Dedifferentiated amniotic fluid mesenchymal stem cell (primary cell): Measurements from ENCODE around the gene BOK.

Experiments used
- DNase-seq: peaks from one replicate; pipeline ENCODE4 v3.0.0-alpha.2; 2016; ENCODE audit errors: extremely low spot score

BOK gene

DNA sequence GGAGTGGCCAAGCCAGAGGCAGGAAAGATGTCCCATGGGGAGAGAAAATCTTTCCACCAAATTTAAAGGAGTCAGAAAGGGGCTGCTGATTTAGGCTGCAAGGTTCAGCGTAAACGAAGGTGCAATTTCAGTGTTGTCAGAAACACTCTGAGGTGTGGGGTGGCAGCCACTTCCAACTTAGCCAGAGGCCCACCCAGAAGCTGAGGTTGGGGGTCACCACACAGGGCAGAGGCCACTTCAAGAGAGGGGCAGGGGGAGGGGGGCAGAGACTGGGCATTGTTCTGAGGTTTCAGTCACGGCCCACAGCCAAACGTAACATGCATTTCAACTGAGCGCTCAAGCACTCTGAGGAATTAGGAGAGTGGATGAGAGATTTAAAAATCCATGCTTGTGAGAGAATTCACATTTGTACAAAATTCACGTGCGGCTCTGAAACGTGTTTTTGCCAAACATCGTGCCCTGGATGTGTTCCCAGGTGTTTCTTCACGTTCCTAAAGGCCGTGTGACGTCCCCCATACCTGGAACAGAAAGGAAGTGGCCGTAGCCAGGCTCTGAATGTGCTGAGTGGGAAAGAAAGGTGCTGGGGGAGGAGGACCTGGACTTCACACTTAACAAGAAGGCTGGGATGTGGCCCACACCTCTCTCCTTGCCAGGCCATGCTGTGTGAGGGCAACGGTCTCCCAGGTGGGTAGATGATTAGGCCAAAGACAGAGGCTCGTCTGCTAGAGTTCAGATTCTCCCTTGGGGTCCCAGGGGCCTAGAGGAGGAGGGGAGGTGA, 19.5 kb upstream of the BOK start:
- DNase-seq = no peak

DNA sequence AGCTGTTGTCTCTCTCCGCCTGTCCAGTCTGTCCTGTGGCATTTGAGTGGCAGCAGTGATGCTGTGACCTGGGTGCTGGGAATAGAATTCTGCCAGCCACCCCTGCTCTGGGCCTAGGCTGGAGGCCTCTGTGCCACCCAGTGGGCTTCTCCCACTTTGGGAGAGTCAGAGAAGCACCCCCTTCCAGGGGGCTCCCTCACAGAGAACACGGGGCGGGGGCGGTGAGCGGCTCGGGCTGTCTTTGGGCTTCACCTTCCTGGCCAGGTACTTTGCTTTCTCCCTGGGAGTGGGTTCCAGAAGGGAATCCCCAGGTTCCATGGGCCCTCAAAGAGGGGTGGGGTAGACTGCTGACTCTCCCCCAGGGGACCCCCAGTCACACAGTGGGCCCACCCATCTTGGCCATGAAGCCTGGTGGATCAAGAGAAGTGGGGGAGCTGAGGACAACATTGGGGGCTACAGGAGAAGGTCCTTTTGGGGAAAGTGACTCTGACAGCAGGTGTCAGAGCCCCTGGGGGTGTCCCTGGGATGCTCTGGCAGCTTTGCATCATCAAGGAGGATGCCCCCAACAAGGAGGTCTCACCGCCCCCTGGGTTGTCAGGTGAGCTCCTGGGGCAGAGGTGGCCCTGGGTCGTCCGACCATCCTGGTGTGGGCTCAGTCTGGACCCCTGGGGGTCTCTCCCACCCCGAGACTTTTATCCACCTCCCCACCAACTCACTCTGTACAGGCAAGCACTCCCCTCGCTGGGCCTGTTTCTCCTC, 18.8 kb upstream of the BOK start:
- DNase-seq = no peak

DNA sequence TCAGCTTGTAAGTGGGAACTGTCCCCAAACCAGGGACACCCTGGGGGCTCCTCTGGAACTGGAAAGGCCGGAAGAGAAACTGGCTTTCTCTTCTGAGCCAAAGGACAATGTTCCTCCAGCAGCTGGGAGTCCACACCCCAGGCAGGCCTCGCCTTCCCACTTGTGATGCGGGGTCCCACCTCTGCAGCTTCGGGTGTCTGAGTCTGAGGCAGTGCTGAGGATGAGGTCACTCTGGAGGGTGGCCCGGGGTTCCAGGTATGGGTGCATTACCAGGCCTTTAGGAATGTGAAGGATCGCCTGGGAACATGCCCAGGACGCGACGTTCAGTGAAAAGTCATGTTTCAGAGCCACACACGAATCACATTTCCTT, 18.2 kb upstream of the BOK start:
- DNase-seq = no peak

DNA sequence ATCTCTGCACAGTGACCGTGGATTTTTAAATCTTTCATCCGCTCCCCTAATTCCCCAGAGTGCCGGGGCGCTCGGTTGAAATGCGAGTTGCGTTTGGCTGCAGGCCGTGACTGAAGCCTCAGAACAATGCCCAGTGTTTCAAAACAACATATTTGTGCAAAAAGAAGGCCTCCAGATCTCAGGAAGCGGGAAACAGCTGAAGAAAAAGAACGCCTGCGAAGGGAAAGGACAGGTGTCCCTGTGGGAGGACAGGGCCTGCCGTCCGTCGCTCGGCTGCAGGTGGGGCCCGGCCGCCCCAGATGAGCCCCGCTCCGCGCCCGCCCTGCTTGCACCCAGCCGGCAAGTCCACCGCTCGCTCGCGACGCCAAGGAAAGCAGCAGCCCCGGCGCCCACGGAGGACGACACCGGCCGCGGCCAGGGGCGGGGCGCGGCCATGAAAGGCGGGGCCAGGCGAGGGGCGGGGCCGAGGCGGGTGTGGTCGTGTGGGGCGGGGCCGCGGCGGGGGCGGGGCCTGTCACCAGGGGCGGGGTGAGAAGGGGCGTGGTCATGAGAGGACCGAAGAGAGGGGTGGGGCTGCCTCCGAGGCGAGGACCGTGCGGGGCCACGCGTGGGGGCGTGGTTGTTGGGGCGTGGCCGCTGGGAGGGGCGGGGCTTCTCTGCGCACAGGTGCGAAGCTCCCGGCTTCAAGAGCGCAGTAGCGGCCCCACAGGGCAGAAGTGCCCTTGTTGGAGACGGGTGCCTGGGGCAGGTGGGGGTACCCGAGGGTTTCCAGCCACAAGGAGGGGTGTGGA, 17.6 kb upstream of the BOK start:
- no peak for DNase-seq

DNA sequence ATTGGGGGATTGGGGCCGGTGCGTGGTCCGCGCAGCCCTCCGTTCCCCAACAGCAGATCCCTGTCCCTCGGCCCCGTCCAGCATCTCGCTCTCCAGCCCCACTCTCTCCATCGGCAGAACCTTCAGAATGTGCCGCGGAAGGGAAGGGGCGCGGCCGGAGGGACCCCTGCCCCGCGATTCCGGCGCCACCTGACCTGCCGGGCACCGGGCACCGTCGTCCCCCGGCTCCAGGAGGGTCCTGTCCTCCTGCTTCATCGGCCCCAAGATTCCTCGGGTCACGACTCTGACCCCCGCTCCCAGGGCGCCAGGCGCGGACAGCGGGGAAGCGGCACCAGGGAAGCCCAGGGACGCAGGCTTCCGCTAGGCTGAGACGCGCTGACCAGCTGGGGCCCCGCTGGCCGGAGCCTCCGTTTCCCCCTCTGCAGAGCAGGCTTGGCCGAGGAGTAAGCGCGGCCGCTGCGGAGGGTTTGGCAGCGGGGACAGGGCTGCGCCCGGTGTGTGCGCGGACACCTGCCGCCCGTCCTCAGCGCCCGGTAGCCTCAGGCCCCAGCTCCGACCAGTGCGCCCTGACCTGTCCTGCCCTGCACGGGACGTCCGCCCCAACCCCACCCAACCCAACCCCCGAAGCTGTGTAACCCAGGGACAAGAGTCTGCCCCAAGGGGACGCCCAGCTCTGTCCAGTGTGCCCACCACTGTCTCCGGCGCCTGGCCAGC, 16.8 kb upstream of the BOK start:
- no peak for DNase-seq

DNA sequence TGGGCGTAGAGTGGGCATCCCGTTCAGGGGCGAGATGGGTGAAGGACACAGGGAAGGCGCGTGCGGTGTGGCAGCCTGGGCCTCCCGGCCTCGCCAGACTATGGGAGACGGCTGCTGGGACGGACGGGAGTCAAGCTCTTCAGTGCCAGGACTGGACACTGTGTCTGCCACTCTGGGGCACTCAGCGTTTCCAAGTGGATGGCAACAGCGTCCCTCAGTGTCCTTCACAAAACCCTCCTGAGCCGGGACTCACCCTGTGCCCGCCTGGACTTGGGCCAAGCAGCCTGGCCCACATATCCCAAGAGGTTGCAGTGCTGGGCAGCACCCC, 16.3 kb upstream of the BOK start:
- DNase-seq = no peak

DNA sequence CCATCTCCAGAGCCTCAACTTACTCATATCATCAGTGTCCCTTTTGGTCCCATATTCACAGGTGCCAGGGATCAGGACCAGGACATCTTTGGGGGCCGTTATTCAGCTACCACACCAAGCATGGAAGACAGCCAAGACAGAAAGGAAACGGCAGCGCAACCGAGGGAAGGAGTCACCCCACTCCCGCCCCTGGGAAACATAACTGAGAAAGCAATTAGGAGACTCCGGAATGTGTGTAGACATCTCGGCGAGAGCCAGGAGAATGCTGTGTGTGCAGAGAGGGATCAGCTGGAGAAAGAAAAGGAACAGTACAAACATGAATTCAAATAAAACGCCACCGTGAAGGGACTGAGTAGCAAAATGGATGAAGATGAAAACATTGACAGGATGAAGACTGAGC, 13.4 kb upstream of the BOK start:
- no peak for DNase-seq

DNA sequence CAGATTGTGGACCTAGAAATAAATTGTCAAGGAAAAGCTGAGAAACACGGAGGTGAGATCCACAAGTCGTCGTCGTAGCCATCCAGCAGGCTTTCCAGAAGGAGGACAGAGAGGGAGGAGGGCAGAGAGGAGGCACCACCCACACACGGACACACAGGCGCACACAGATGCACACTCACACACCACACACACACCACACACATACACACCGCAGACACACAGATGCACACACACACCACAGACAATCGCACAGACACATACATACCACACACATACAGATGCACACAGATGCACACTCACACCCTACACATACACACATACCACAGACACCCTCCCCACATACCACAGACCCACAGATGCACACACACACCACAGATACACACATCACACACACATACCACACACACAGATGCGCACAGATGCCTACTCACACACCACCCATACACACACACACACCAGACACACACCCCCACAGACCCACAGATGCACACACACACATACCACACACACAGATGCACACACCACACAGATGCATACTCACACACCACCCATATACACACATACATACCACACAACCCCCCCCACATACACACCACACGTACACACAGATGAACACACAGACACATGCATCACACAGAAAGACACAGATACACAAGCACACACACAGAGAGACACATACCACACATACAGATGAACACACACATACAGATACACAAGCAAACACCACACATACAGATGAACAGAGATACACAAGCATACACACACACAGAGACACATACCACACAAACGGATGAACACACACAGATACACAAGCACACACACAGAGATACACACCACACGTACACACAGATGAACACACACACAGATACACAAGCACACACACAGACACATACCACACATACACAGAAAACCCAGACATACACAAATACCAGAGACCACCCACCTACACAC, 12.7 kb upstream of the BOK start:
- no peak for DNase-seq

DNA sequence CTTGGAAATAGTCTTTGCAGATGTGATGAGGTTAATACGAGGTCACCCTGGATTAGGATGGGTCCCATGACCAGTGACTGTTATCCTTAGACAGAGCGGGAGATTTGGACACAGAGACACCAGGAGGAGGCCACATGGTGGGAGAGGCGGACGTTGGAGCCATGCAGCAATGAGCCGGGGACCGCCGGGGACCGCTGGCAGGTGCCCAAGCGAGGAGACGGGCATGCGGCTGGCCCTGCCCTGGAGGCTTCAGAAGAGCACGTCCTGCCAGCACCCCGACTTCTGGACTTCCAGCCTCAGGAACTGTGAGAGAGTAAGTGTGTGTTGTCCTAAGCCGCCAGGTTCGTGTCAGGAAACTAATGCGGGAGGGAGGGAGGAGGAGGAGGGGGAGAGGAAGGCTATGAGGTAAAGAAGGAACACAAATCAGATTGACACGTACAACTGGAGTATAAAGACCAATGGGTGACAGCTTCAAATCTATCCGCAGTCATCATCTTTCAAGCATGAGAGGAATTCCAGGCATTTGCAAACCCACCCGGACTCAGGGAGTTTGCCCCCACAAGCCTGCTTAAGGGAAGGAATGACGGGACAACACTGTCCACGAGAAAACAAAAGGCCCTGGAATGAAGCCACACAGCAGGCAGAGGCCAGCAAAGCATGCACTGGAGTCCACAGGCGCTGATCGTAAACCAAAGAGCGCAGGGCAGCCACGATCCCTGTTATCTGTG, 11.6 kb upstream of the BOK start:
- peak; percentile 71 for DNase-seq

DNA sequence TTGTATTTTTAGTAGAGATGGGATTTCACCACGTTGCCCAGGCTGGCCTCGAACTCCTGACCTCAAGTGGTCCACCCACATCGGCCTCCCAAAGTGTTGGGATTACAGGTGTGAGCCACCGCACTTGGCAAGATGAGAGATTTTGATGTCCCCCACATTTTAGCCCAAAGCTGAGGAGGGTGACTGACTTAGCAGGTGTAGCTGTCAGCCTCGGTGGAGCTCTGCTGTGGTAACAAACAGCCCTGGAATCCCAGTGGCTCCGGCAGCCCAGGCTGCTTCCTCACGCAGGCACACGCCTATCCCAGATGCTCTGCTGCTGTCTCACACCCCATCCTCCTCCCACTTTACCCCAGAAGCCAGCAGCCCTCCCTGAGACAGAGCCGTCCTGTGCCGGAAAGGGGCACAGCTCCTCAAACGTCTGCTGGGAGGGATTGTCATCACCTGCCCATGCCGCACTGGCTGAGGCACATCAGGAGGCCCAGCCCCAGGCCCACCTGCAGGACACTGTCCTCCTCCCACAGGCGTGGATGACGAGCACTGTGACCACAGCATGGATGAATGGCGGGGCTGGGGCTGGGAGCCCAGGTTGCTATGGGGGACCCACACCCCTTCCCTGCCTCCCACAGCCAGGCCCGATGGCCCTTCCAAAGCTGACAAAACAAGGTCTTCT, 10.6 kb upstream of the BOK start:
- DNase-seq = no peak

DNA sequence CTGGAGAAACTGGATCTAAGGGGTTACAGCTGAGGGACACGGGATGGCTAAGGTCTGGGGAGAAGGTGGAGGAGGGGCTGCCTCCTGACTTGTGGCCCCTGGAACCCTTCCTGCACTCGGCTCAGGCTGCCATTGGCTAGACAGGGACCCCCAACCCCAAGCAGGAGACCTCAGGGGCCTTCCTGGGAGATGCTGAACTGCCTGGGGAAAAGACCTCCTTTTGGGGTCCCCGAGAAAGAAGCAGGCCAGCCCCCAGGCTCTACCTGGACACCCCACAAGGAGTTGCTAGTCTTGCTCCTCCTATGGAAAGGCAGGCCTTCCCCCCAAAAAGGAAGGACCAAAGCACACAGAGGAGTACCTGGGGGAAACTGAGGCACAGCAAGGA, 10.1 kb upstream of the BOK start:
- no peak for DNase-seq

DNA sequence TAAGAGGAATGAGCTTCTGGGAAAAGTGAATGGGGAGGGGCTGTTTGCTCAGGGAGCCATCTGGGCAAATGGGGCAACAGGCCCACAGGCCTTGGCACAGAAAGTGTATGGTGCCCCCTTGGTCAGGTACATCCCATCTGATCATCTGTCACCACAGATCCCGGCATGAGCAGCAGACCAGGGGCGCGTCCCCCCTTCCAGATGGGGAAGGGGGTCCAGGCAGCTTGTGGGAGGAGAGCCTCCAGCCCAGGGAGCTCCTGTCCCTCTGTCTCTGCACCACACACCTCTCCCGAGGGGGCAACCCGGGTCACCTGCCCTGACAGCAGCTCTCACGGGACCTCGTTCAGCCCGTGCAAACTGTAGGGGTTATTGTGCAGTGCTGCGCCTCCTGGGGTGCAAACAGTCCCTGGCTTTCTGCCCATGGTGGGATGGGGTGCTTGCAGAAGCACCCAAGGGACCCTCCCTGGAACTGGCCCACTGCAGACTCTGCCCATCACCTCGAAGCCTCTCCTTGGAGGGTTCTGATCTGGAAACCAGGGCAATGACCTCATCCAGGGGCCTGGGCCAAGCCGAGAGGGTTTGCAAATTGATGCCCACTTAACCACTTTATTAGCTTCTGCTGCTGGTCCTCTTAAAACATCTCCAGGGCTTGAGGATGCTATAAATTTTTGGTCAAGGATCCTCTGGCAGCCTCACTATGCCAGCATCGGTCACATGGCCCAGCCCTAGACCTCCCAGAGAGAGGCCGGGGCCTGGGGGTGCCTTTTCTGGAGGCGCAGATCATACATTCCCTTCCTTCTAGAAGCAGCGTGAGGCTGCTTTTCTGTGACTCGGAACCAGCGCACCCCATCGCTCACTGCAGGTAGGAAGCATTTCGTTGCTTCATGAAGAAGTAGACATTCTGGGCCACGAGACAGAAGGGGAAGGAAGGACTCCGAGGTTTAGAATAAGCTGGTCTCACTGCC, 7.6 kb upstream of the BOK start:
- DNase-seq = no peak

DNA sequence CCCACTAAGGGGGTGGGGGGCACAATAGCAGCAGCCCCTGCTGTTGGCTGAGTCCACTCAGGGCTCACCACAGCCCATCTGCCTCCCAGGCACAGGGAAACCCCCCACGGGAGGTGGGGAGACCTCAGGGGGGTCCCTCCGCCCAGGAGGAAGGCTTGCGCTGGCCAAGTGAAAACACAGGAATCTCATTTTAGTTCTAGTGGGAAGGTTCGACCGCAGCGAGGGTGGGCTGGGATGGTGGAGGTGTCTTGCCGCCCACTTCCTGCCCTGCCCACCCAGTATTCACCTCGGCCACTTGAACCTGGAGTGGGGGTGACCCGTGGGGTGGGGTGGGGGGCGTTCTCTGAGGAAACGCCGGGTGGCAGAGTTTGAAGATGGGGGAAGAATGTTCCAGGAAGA, 6.9 kb upstream of the BOK start:
- DNase-seq = no peak

DNA sequence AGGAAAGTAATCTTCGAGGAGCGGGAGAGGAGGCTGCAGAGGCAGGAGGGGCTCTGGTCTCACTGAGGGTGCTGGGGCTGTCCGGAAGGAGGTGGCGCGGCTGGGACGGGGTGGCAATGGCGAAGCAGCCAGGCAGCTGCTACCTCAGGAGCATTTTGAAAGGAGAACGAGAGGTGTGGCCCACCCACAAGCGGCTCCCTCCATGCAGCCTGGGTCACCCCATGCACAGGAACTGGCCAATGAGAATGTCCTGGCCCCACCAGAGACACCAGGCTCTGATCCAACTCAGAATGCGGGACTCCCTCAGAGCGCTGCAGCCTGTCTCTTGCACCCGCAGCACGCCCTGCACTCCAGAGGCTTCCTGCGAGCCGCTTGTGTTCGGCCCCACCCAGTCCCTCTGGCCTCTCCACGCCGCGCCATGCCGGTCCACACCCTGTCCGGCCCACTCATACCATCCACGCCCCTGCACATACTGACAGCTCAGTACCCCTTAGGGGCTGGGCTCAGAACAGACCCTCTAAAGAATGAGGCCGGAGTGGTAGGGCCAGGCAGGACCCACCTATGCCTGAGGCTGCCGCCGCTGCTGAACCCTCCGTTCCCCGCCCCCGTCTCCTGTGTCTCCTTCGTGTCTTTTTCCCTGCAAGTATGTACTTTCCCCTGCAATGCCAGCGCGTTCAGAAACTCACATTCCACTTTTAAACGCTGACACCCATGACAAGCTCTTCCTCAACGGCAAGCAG, 6.4 kb upstream of the BOK start:
- no peak for DNase-seq

DNA sequence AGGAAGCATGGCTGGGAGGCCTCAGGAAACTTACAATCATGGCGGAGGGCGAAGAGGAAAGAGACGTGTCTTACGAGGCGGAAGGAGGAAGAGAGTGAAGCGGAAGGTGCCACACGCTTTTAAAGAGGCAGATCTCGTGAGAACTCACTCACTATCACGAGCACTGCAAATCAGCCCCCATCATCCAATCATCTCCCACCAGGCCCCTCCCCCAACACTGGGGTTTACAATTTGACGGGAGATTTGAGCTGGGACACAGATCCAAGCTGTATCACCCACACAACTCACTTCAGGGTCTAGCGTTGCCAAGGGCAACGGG, 5.1 kb upstream of the BOK start:
- no peak for DNase-seq

DNA sequence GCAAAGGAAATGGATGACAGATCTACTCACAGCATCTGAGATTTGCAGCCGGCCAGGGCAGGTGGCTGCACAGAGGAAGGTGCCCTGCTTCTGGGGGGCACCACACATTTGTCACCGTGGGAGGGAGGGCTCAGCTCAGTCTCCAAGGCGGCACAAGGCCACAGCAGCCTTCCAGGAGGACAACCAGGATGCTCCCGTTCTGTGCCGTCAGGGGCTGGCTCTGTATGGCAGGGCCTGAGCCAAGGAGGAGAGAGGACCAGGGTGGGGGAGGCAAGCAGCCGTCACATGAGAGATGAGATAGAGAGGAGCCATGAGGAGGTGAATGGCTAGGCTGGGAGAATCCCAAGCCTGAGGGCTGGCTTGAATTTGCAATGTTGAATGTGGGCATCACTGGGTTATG, 4.6 kb upstream of the BOK start:
- no peak for DNase-seq

DNA sequence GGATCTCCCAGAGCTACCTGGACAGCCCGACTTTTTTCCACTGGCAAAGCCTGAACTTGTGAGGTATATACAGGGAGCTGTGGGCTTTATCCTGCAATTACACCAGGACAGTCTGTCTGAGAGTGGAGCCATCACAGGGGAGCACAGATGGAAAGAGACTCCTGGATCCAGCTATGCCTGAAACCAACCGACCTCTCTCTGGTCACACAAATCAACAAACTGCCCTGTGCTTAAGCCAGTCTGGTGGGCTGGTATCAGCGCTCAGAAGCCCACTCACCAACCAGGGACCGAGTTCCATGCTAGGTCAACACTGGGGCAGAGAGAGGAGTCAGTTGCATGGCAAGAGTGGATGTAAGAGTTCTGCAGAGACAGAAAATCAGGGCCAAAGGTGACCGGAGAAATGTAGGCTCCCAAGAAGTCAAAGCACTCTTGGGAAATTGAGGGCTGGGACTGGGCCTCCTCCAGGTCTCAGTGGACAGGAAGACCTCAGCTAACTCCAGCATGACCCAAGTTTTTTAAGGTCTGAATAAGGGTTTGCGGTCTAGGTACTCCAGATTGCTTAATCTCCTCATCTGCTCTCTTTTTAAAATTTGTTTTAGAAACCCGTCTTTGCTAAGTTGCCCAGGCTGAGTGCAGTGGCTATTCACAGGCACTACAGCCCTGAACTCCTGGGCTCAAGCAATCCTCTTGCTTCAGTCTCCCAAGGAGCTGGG, 3.8 kb upstream of the BOK start:
- no peak for DNase-seq

DNA sequence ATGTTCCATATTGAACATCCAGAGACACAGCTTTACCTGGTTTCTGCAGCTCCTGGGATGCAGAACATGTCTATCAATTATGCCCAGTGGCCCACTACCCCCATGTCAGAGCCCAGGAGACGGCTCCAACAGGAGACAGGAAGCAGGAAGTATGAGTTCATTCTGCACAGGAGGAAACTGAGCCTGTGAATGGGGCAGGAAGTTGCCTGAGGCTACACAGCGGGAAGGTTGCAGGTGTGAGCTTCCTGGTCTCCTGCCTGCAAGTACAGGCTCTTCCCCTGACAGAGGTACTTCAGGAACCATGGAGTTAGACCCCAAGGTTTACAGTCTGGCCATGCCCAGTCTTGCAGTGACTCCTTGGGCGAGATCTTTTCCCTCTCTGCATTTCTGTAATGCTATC, 2.8 kb upstream of the BOK start:
- no peak for DNase-seq
